Stimulated activated CD4-positive, alpha-beta T cell treated with anti-CD3 and anti-CD28 coated beads, TNF-alpha, amount 100 ng/mL, for 1 hour (primary cell): Measurements from ENCODE around the gene TRAT1.

Experiments
- DNase-seq, 3 donors: peaks; one replicate each; pipeline ENCODE4 v3.0.0-alpha.2; 2020; ENCODE audit warnings: low read depth in 3 of 3, low spot score in 1 of 3

TRAT1 gene

DNA sequence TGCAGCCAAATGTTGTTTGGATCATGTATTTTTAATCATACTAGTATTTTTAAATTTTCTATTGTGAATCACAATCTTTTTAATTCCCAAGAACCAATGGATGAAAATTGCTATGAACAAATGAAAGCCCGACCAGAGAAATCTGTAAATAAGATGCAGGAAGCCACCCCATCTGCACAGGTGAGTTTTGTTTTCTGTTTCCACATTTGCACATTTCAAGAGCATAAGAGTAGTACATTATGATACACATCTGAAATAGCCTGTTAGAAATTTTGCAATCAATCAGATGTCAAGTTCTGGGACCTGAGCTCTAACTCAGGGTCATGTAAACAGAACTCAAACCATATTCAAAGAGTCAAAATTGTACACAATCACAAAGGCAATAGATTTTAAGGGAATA lies 26.5 kb downstream of the TRAT1 start:
- no peak for DNase-seq

DNA sequence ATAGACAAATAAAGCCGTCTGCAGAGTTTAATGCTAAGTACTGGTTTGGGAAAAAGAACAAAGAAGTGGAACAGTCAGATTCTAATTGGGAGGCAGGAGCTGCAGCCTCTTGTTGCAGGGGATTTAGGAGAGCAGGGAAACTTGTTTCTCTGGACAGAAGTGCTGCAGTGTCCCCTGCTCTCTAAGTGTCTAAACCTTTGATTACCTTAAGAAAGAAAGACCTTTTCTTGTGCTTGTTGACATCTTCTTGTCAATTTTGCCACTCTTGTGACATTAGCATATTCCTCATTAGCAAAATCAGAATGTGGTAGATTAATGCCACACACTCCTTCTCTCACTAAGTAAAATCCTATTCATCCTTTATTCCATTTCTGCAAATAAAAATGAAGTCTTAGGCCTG lies 38.8 kb downstream of the TRAT1 start:
- DNase-seq = no peak

DNA sequence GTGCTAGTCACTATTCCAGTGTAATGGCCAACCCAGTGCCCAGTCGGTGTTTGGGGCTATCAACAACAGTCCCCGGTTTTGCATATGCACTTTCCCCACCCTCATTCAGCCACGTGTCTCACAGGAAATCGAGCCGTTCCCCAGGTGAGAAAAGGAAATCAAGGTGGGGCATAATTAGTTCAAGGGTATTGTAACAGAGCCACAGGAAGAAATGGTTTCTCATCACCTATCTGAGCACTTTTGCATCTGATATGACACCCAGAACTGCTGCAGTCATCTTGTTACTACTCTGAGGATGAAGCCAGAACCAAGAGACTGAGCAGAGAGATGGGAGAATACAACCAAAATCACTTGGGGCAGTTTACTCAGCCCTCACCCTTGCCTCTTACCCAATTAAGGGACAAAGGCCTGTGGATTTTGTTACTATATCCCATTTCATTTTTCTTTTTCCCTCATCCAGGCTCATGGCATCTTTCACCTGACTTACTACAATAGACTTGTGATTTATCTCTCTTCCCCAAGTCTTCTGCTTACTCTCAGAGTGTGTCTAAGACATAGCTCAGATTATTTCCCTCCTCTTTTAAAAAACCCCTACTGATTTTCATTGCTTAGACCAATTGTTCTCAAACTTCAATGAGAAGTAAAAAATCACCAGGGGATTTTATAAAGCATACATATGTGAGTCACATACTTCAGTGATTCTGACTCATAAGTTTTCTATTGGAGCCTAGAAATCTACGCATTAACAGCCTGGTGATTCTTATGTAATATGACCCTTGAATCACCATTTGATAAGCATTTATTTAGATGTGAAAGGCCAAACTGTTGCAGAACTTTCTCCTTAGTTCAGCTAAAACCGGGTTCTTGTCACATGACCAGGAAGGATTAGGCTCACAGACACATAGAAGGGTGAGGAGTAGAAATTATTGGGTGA lies 40.5 kb downstream of the TRAT1 start:
- no peak for DNase-seq

DNA sequence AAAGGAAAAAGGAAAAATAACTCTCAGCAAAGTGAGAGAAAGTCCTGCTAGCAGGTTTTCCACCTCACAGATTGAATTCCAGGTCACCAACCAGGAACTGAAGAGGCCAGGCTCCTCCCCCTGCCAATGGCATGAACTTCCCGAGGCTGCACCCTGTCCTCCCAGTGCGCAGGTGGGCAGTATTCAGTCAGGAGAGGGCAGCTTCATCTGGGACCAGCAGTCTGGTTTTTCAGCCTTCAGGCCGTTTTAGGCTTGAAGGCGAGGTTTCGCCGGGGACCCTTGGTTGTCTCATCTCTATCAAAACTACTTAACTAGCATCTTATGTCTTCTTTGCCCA lies 41.2 kb downstream of the TRAT1 start:
- DNase-seq = no peak

DNA sequence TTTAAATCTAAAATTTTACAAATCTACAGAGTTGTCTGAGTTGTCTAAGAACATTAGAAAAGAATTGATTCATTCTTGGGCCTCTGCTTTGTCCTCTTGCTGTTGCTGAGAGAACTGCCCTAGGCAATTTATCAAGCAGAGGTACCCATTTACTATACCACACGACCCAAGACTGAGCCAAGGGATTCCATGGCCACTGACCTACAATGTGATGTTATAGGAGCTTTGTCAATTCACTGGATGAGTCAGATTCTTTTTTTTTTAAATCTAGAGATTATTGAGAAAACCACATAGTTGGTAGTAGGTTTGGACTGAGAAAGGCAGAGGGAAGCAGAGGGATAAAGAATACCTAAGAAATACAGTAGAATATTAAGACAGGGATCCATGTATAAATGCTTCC lies 55.3 kb downstream of the TRAT1 start:
- DNase-seq = no peak

DNA sequence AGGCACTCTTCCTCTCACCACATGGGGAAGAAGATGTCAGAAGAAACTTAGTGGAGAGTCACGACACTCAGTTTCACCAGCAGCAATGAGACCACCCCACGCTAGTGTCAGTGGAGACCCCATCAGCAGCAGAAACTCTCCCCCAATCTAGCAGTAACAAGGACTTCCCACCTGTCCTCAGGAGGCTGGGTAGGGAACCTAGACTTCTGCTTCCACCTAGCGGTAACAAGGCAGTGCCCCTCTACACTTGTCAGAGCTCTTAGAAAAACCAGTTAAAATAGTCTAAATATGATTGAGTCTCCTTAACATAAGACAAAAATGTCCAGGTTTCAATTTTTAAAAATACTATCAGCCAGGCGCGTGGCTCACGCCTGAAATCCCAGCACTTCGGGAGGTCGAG lies 57.3 kb downstream of the TRAT1 start:
- DNase-seq = no peak

DNA sequence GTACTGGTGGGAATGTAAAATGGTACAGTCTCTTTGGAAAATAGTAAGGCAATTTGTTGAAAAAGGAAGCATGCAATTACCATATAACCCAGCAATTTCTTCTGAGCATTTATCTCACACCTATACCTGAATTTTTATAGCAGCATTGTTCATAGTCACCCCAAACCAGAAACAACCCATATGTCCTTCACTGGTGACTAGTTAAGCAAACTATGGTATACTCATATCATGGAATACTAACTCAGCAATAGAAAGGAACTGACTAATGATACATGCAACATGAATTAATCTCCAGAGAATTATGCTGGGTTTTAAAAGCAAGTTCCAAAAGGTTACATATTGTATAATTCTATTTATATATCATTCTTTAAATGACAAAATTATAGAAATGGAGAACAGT lies 60.2 kb downstream of the TRAT1 start:
- no peak for DNase-seq

DNA sequence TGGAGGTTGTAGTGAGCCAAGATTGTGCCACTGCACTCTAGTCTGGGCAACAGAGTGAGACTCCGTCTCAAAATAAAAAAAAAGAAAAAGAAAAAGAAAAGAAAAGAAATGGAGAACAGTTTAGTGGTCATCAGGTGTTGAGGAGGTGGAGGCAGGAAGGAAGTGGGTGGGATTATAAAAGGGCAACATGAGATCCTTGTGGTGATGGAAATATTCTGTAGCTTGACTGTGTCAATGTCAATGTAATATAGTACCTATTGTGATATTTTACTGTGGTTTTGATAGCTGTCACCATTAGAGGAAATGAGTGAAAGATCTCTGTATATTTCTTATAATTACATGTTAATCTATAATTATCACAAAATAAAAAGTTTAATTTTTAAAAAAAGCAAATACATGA lies 60.8 kb downstream of the TRAT1 start:
- no peak for DNase-seq

DNA sequence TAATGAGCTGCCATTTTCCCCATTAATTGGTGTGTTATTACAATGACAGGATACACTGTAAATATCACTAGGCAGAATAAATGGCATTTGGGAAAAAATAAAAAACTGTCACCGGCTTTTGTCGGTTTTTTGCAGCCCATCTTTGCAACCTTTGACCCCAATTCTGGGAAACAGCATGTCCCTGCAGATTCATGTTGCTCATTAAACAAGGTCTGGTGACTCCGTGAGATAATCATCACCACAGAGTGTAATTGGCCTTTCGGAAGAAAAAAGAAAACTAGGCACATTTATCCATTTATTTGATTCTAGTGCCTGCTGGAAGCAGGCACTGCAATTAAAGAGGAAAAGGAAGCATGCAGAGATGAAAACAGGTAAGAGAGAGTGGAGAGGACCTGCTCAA lies 64.5 kb downstream of the TRAT1 start:
- DNase-seq = no peak

DNA sequence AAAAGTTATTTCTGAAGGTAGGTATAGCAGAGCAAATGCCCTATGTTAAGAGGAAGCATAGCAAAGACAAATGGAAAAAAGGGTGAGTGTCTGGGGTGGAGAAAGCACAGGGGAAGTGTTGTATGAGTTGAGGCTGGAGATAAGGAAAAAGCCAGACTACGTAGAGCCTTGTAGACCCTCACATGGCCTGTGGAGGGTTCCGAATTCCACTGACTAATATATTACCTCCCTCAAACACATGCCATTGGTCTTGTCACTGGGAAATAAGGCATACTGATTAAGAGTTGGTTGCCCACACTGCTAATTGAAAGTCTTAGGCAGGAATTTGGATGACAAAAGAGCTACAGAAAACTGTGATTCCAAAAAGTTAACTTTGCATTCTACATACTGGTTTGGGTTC lies 65.2 kb downstream of the TRAT1 start:
- DNase-seq = no peak

DNA sequence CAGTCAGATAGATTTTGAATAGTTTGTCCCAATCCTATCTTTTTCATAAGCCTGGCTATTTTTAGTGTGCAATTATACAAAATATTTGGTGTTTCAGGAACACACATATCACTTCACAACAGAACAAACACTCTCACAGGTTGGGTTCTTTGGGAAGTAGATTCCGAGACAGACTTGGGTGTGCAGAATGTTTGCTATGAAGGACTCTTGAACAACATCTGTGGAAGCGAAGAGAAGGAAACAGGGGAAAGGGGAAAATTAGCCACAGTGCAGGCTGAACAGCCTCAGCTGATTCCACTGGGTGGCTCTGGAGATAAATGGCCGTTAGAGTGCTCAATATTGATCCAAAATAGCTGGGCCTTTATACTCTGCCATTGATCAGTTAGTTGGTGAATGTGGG lies 69.2 kb downstream of the TRAT1 start:
- no peak for DNase-seq

DNA sequence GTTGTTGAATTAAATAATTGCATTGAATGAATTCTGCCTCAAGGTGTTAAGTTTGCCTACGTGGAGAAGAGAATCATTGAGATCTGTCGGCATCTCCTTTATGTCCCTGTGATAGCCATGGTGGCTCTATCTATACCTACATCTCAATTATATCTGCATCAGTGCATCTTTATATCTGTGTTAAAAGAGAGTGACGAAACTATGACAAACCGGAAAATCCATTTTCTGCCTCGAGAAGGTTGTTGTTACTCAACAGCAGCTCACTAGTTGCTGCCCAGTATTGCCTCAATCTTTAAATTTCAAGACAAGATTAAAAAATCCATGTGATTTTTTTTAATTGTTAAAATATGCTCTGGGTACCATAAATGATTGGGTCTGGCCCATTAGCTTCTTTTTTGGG lies 72.4 kb downstream of the TRAT1 start:
- no peak for DNase-seq

DNA sequence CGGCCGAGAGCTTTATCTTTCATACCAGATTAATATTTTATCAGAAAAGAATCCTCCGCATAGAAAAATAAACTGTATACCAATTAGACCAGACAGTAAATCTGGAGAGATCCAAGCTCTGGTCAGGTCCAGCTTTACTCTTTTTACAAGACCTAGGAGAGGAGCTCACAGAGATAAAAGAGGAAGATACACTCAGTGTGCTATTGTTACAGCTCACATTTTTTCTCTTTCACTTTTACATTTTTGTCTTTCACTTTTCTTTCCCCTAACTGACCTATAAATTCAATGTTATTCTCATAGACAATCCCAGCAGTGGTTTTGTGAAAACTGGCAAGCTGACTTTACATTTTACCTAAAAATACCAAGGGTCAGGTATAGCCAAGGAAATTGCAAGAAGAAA lies 75.3 kb downstream of the TRAT1 start:
- DNase-seq = no peak

DNA sequence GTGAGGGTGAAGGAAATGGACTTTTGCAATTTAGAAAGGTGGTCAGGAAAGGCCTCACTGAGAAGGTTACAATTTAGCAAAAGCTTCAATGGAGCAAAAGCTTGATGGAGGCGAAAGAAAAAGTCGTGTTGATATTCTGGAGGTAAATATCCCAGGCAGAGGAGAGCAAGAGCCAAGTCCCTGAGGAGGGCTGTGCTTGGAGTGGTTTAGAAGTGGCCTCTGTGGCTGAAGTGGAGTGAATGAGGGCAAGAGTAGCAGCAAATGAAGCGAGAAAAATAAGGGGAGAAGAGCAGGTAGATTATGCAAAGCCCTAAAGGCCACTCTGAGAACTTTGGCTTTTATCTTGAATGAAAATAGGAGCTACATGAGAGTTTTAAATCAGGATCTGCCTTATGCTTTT lies 76.9 kb downstream of the TRAT1 start:
- no peak for DNase-seq
